HEK293 (cell line): ENCODE data around the gene RAB44.

Experiments used
- CTCF ChIA-PET: fragments of 350-600 bp; formaldehyde crosslinking; extraction: SDS; loops from one replicate; lab custom pipeline; 2021; ENCODE audit warnings: antibody characterized with exemption; lab: Yijun Ruan, JAX
- POLR2A ChIA-PET: fragments of 300-600 bp; formaldehyde crosslinking; extraction: SDS; loops from one replicate; lab custom pipeline; 2020; ENCODE audit warnings: antibody characterized with exemption, inconsistent platforms; lab: Yijun Ruan, JAX
- H3K27ac ChIP-seq: fragments of 200-500 bp; sonication (Bioruptor generic); 2 replicates; pipeline ENCODE4 v1.5.1; 2014; ENCODE audit warnings: low read depth, low read length, control low read depth, inconsistent platforms; ENCODE audit errors: extremely low read depth
- H3K36me3 ChIP-seq, 2 experiments: fragments of 200-500 bp in 1 of 2; sonication (Bioruptor generic) in 1 of 2; 1 replicate in 1 of 2; 2 replicates in 1 of 2; pipeline ENCODE4 v1.5.1; 2014 to 2017; ENCODE audit warnings: inconsistent platforms in 2 of 2, low read length in 2 of 2; ENCODE audit not compliant: control insufficient read depth in 2 of 2, insufficient read depth in 1 of 2
- H3K4me1 ChIP-seq: fragments of 200-500 bp; sonication (Bioruptor generic); 2 replicates; pipeline ENCODE4 v1.5.1; 2014; ENCODE audit warnings: mild to moderate bottlenecking, low read length, inconsistent platforms; ENCODE audit not compliant: control insufficient read depth, insufficient read depth
- H3K4me3 ChIP-seq: 2 replicates; pipeline ENCODE4 v1.5.1; 2011; ENCODE audit warnings: low read depth, mild to moderate bottlenecking, control low read depth, low read length, moderate library complexity
- H3K9me3 ChIP-seq: fragments of 200-500 bp; sonication (Bioruptor generic); 2 replicates; pipeline ENCODE4 v1.5.1; 2014; ENCODE audit warnings: low read depth, low read length, inconsistent platforms; ENCODE audit not compliant: control insufficient read depth, insufficient read depth
- BCL11A ChIP-seq: fragments of 450-650 bp; formaldehyde crosslinking; IDR thresholded peaks from 2 replicates; pipeline ENCODE4 v1.5.1; 2016; ENCODE audit warnings: low read depth, missing biosample characterization, missing genetic modification characterization
- GLIS1 ChIP-seq: fragments of 450-650 bp; formaldehyde crosslinking; IDR thresholded peaks from 2 replicates; pipeline ENCODE4 v1.5.1; 2016; ENCODE audit warnings: missing biosample characterization, missing genetic modification characterization
- OVOL3 ChIP-seq: fragments of 450-650 bp; formaldehyde crosslinking; IDR thresholded peaks from 2 replicates; pipeline ENCODE4 v1.5.1; 2016; ENCODE audit warnings: missing biosample characterization, missing genetic modification characterization
- SETDB1 ChIP-seq: IDR thresholded peaks from one replicate; pipeline ENCODE4 v1.6.1; 2017; ENCODE audit warnings: mild to moderate bottlenecking, low read length, moderate library complexity, mixed read lengths; ENCODE audit not compliant: insufficient read length
- ZNF26 ChIP-seq: fragments of 450-650 bp; formaldehyde crosslinking; IDR thresholded peaks from 2 replicates; pipeline ENCODE4 v1.5.1; 2016; ENCODE audit warnings: missing biosample characterization, missing genetic modification characterization
- ZNF366 ChIP-seq: fragments of 450-650 bp; formaldehyde crosslinking; conservative IDR thresholded peaks from 2 replicates; pipeline ENCODE4 v1.5.1; 2016; ENCODE audit warnings: missing biosample characterization, missing genetic modification characterization
- ZNF544 ChIP-seq: fragments of 450-650 bp; formaldehyde crosslinking; IDR thresholded peaks from 2 replicates; pipeline ENCODE4 v1.5.0; 2017; ENCODE audit warnings: missing biosample characterization, missing genetic modification characterization
- ZNF549 ChIP-seq: fragments of 450-650 bp; IDR thresholded peaks from 2 replicates; pipeline ENCODE4 v1.5.1; 2018; ENCODE audit warnings: missing biosample characterization, missing genetic modification characterization, mild to moderate bottlenecking, inconsistent platforms, moderate library complexity
- ZNF600 ChIP-seq: fragments of 450-650 bp; formaldehyde crosslinking; IDR thresholded peaks from 2 replicates; pipeline ENCODE4 v1.5.1; 2016; ENCODE audit warnings: missing biosample characterization, missing genetic modification characterization
- ZNF707 ChIP-seq: fragments of 450-650 bp; formaldehyde crosslinking; IDR thresholded peaks from 2 replicates; pipeline ENCODE4 v1.5.1; 2016; ENCODE audit warnings: missing biosample characterization, missing genetic modification characterization
- ZXDB ChIP-seq: fragments of 450-650 bp; formaldehyde crosslinking; IDR thresholded peaks from 2 replicates; pipeline ENCODE4 v1.5.1; 2016; ENCODE audit warnings: missing biosample characterization, missing genetic modification characterization
- TF ChIP-seq, protein P1 (sequence below): fragments of 450-650 bp; formaldehyde crosslinking; IDR thresholded peaks from 2 replicates; pipeline ENCODE4 v1.5.1; 2017; ENCODE audit warnings: missing biosample characterization, missing genetic modification characterization
- TF ChIP-seq, protein P2 (sequence below): fragments of 450-650 bp; formaldehyde crosslinking; IDR thresholded peaks from 2 replicates; pipeline ENCODE4 v1.5.1; 2016; ENCODE audit warnings: missing biosample characterization, missing genetic modification characterization

Gene RAB44, protein sequence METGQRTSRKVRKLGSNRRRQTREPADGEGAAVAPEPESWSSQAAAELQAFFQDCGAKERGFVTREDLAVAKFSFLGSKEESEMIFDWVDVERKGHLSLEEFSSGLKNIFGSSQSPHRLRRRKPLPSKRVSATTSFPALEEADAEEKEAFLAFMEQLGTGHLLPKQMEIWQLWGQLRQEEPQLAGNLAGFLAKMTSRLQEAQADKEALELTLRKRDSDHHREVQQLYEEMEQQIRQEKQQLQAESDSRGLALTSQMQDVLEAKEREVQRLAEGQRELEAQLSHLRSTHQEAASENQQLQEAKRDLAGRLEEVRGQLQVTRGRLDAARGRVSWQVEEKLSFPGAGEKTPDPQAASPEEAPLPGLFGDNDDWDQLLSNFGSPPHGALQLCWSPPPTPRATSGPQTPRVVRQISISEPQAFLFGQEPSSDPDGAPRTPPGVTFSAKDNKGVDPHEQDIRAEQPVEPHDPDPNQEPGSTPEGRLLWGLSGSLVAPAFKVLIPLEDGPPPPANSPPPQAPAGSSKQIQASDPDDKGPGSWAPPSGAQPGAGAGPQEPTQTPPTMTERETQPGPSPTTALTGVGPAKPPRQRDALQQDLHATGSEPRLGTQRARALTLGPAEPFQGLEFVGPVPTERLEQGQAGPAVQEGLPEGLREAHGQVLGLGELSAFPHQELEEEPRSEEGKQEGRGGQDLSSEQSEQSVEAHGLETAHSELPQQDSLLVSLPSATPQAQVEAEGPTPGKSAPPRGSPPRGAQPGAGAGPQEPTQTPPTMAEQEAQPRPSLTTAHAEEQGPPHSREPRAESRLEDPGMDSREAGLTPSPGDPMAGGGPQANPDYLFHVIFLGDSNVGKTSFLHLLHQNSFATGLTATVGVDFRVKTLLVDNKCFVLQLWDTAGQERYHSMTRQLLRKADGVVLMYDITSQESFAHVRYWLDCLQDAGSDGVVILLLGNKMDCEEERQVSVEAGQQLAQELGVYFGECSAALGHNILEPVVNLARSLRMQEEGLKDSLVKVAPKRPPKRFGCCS

GRCh38 chr6:36697481-36697903 is at the start of gene RAB44:
Gene RAB44 (plus strand): TSS chr6:36697826. CDS start chr6:36704236, 6,410 bp downstream.
- no peaks in the 10 kb centered on the region for H3K4me1 ChIP-seq
- ChIA-PET POLR2A (interaction anchor here (0.5 kb wide), 1 partner anchor 35 kb away, joined by 3 read pairs; no protein-coding TSS in a partner anchor), CTCF (interaction anchor here (0.9 to 1.2 kb wide), 2 partner anchors 14 to 74 kb away, joined by 3 to 4 read pairs; no protein-coding TSS in a partner anchor)
- no peak within 1 kb of the TSS for H3K27ac ChIP-seq
- no peak for TF ChIP-seq ZNF549 (tag by site-specific recombination)
- no peak for TF ChIP-seq ZNF366 (tag by site-specific recombination)
- no peaks in the 10 kb centered on the region for H3K36me3 ChIP-seq
- no peak within 1 kb of the TSS for H3K4me3 ChIP-seq
- H3K9me3 ChIP-seq, result no peaks in the 10 kb centered on the region

DNA sequence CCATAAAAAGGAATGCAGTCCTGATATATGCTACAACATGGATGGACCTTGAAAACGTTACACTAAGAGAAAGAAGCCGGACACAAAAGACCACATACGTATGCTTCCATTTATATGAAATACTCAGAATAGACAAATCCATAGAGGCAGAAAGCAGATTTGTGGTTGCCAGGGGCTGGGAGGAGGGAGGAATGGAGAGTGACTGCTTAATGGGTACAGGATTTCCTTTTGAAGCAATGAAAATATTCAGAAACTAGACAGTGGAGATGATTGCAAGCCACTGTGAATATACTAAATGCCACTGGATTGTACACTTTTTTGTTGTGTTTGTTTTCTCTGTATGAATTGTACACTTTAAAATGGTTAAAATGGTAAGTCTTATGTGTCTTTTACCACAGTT is 48.5 kb upstream of the RAB44 start:
- TF ChIP-seq ZNF707 (tag by site-specific recombination) (no peak), ZXDB (tag by site-specific recombination) (no peak), ZNF26 (tag by site-specific recombination) (no peak), GLIS1 (tag by site-specific recombination) (no peak), BCL11A (tag by site-specific recombination) (no peak), ZNF600 (tag by site-specific recombination) (no peak), OVOL3 (tag by site-specific recombination) (no peak), ZNF544 (no peak), SETDB1 (no peak)
- TF ChIP-seq, protein P1, sequence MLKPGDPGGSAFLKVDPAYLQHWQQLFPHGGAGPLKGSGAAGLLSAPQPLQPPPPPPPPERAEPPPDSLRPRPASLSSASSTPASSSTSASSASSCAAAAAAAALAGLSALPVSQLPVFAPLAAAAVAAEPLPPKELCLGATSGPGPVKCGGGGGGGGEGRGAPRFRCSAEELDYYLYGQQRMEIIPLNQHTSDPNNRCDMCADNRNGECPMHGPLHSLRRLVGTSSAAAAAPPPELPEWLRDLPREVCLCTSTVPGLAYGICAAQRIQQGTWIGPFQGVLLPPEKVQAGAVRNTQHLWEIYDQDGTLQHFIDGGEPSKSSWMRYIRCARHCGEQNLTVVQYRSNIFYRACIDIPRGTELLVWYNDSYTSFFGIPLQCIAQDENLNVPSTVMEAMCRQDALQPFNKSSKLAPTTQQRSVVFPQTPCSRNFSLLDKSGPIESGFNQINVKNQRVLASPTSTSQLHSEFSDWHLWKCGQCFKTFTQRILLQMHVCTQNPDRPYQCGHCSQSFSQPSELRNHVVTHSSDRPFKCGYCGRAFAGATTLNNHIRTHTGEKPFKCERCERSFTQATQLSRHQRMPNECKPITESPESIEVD (tag by site-specific recombination), result no peak
- TF ChIP-seq, protein P2, sequence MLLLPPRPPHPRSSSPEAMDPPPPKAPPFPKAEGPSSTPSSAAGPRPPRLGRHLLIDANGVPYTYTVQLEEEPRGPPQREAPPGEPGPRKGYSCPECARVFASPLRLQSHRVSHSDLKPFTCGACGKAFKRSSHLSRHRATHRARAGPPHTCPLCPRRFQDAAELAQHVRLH, result no peak
- TF ChIP-seq, all 188 proteins: peak for 0
- Histone ChIP-seq H3K27ac (no peak overlapping the region), H3K4me1 (peaks cover 14% of the 10 kb centered on the region), H3K36me3 (no peaks in the 10 kb centered on the region), H3K4me3 (no peak overlapping the region), H3K9me3 (no peaks in the 10 kb centered on the region)
- CTCF ChIA-PET, result no interaction called here
- POLR2A ChIA-PET, result interaction anchor here (0.6 to 3.6 kb wide), 2 partner anchors 16 to 30 kb away, joined by 4 to 16 read pairs; partner anchors contain the start of gene CDKN1A
